Activated T-helper 1 cell treated with anti-CD3 and anti-CD28 coated beads, Interleukin-2, amount 50 U/mL, for 16 hours (primary cell): ENCODE measurements around the gene JPH3.

ENCODE experiments used
- DNase-seq, 2 donors: peaks; one replicate each; pipeline ENCODE4 v3.0.0-alpha.2; 2020; ENCODE audit warnings: low read depth in 1 of 2, low spot score in 1 of 2

The JPH3 gene

GRCh38 chr16:87602001-87602775, at the start of gene JPH3:
JPH3 (plus strand) TSS chr16:87602508; CDS start chr16:87603147, 639 bp downstream.
- no peak for DNase-seq

GRCh38 chr16:87552772-87553573, 49.3 kb upstream of the JPH3 start:
- DNase-seq: no peak

- no peak for DNase-seq
Observed at GRCh38 chr16:87554754-87555427, 47.4 kb upstream of the JPH3 start.

GRCh38 chr16:87555647-87556046, 46.7 kb upstream of the JPH3 start:
- DNase-seq: no peak

GRCh38 chr16:87556941-87557459, 45.3 kb upstream of the JPH3 start:
- no peak for DNase-seq

- DNase-seq: no peak
Observed at GRCh38 chr16:87558682-87559081, 43.6 kb upstream of the JPH3 start.

GRCh38 chr16:87559945-87560344, 42.4 kb upstream of the JPH3 start:
- DNase-seq: no peak

GRCh38 chr16:87560428-87561199, 41.7 kb upstream of the JPH3 start:
- no peak for DNase-seq

- DNase-seq: no peak
Observed at GRCh38 chr16:87561200-87562105, 40.9 kb upstream of the JPH3 start.

- no peak for DNase-seq
Observed at GRCh38 chr16:87562201-87562600, 40.1 kb upstream of the JPH3 start.

- DNase-seq: no peak
Observed at GRCh38 chr16:87563022-87563421, 39.3 kb upstream of the JPH3 start.

- DNase-seq: no peak
Observed at GRCh38 chr16:87563714-87564523, 38.4 kb upstream of the JPH3 start.

- DNase-seq: no peak
Observed at GRCh38 chr16:87564524-87564778, 37.9 kb upstream of the JPH3 start.

GRCh38 chr16:87569601-87570571, 32.4 kb upstream of the JPH3 start:
- DNase-seq: no peak

- DNase-seq: no peak
Observed at GRCh38 chr16:87570572-87570937, 31.8 kb upstream of the JPH3 start.

GRCh38 chr16:87570938-87571867, 31.1 kb upstream of the JPH3 start:
- no peak for DNase-seq

- DNase-seq: no peak
Observed at GRCh38 chr16:87571868-87572244, 30.5 kb upstream of the JPH3 start.
